ENCODE results near the gene CDKAL1.

CDKAL1 gene

DNA sequence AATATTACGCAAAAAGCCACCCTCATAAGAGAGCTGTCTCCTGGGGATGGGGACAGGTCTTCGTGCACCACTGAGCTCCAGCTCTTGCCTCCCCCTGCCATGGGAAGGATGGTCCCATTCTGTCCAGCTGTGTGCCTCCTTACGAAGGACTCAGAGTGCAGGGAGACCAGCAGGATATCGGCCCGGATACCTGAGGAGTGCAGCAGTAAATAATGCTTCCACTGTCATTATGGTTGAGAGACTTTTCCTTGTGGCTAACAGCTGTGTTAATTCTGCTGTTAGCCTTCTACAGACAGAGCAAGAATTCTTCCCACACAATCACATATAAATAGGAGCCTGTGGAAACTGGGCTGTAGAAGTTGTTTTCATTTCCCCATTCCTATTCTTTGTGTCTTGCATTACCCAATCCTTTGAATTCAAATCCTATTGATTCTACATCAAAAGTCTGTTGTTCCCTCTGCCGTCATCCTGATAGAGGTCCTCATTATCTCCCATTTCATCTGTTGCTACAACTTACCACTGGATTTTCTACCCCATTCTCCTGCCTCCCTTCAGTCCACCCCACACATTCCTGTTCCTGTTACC, 694.7 kb downstream of the CDKAL1 start:
- no peak for TF ChIP-seq EZH2phosphoT487 (IDR thresholded peaks at IDR 0.05; ENCODE audit: low read depth)
- TF ChIP-seq, protein P1, sequence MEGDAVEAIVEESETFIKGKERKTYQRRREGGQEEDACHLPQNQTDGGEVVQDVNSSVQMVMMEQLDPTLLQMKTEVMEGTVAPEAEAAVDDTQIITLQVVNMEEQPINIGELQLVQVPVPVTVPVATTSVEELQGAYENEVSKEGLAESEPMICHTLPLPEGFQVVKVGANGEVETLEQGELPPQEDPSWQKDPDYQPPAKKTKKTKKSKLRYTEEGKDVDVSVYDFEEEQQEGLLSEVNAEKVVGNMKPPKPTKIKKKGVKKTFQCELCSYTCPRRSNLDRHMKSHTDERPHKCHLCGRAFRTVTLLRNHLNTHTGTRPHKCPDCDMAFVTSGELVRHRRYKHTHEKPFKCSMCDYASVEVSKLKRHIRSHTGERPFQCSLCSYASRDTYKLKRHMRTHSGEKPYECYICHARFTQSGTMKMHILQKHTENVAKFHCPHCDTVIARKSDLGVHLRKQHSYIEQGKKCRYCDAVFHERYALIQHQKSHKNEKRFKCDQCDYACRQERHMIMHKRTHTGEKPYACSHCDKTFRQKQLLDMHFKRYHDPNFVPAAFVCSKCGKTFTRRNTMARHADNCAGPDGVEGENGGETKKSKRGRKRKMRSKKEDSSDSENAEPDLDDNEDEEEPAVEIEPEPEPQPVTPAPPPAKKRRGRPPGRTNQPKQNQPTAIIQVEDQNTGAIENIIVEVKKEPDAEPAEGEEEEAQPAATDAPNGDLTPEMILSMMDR (IDR thresholded peaks at IDR 0.05; ENCODE audit: low read depth, low read length): no peak
- Histone ChIP-seq H3K4me3 (ENCODE audit: low read length) (no peak overlapping the region), H3K27me3 (ENCODE audit: low read depth, low read length) (no peaks in the 10 kb centered on the region), H3K9ac (ENCODE audit: low read length) (no peak overlapping the region), H4K20me1 (ENCODE audit: insufficient read depth, low read length) (no peaks in the 10 kb centered on the region), H3K4me1 (ENCODE audit: low read length) (no peaks in the 10 kb centered on the region), H3K36me3 (replicated peaks; ENCODE audit: low read depth, low read length) (no peaks in the 10 kb centered on the region), H3K79me2 (ENCODE audit: low read length) (no peaks in the 10 kb centered on the region), H3K4me2 (ENCODE audit: low read length) (no peak overlapping the region), H3K9me3 (ENCODE audit: insufficient read depth, low read length) (no peaks in the 10 kb centered on the region), H3K27ac (ENCODE audit: low read length) (no peak overlapping the region), H2AFZ (ENCODE audit: low read depth, low read length) (no peak overlapping the region)

DNA sequence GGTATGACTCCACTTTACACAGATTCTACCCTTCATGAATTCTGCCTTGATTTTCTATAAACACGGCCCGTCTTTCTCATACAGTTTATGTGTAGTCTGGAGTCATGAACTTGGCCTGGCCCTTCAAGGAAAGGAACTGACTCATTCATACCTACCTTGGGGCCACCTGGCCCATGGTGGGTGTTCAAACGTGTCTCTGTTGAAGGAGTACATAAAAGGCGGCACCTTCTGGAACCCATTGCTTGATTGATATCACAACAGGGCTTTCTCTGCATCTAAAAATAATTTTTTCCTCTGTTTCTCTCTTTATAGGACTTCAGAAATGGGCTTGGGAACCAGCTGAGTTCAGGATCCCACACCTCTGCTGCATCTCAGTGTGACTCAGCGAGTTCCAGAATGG, 696.3 kb downstream of the CDKAL1 start:
- H3K27ac ChIP-seq (ENCODE audit: low read length): no peak overlapping the region
- no peak overlapping the region for H3K4me2 ChIP-seq (ENCODE audit: low read length)
- no peak overlapping the region for H3K9ac ChIP-seq (ENCODE audit: low read length)
- H3K4me1 ChIP-seq (ENCODE audit: low read length): no peaks in the 10 kb centered on the region
- no peaks in the 10 kb centered on the region for H3K9me3 ChIP-seq (ENCODE audit: insufficient read depth, low read length)
- H2AFZ ChIP-seq (ENCODE audit: low read depth, low read length): no peak overlapping the region
- no peaks in the 10 kb centered on the region for H4K20me1 ChIP-seq (ENCODE audit: insufficient read depth, low read length)
- no peaks in the 10 kb centered on the region for H3K36me3 ChIP-seq (replicated peaks; ENCODE audit: low read depth, low read length)
- H3K27me3 ChIP-seq (ENCODE audit: low read depth, low read length): no peaks in the 10 kb centered on the region
- no peaks in the 10 kb centered on the region for H3K79me2 ChIP-seq (ENCODE audit: low read length)
- H3K4me3 ChIP-seq (ENCODE audit: low read length): no peak overlapping the region
- TF ChIP-seq, protein P1 (IDR thresholded peaks at IDR 0.05; ENCODE audit: low read depth, low read length): no peak
- no peak for TF ChIP-seq EZH2phosphoT487 (IDR thresholded peaks at IDR 0.05; ENCODE audit: low read depth)

DNA sequence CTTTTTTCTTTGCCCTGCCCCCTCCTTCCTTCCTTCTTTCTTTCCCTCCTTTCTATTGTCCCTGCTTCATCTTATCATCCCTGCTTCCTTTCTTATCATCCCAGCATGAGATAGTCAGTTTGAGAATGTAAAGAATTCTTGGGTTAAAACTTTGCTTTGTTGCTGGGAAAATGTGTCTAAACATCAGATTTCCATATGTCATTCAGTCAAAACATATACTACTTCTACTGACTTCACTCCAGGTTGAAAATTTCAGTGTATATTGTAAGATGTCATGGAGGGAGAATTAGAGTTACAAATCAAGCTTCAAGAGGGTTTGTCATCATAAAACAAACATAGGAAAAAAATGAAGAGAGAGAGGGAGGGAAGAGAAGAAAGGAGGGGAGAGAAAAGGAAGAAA, 700.9 kb downstream of the CDKAL1 start:
- Histone ChIP-seq H3K27ac (ENCODE audit: low read length) (no peak overlapping the region), H2AFZ (ENCODE audit: low read depth, low read length) (no peak overlapping the region), H3K4me1 (ENCODE audit: low read length) (no peaks in the 10 kb centered on the region), H3K9ac (ENCODE audit: low read length) (no peak overlapping the region), H4K20me1 (ENCODE audit: insufficient read depth, low read length) (no peaks in the 10 kb centered on the region), H3K79me2 (ENCODE audit: low read length) (no peaks in the 10 kb centered on the region), H3K9me3 (ENCODE audit: insufficient read depth, low read length) (no peaks in the 10 kb centered on the region), H3K4me2 (ENCODE audit: low read length) (no peak overlapping the region), H3K36me3 (replicated peaks; ENCODE audit: low read depth, low read length) (no peaks in the 10 kb centered on the region), H3K4me3 (ENCODE audit: low read length) (no peak overlapping the region), H3K27me3 (ENCODE audit: low read depth, low read length) (no peaks in the 10 kb centered on the region)
- no peak for TF ChIP-seq EZH2phosphoT487 (IDR thresholded peaks at IDR 0.05; ENCODE audit: low read depth)
- TF ChIP-seq, protein P1 (IDR thresholded peaks at IDR 0.05; ENCODE audit: low read depth, low read length): no peak

DNA sequence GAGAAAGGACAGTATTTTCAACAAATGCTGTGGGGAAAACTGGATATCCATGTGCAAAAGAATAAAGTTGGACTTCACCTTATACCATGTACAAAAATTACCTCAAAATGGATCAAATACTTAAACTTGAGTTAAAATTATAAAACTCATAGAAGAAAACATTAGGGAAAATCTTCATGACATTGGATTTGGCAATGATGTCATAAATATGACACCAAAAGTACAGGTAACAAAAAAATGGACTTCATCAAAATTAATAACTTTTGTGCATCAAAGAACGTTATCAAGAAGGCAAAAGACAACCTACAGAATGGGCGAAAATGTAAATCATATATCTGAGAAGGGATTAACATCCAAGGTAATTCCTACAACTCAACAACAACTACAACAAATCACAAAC, 704.0 kb downstream of the CDKAL1 start:
- no peak overlapping the region for H3K4me3 ChIP-seq (ENCODE audit: low read length)
- H3K4me1 ChIP-seq (ENCODE audit: low read length): no peaks in the 10 kb centered on the region
- no peaks in the 10 kb centered on the region for H3K9me3 ChIP-seq (ENCODE audit: insufficient read depth, low read length)
- H2AFZ ChIP-seq (ENCODE audit: low read depth, low read length): no peak overlapping the region
- H3K27me3 ChIP-seq (ENCODE audit: low read depth, low read length): no peaks in the 10 kb centered on the region
- TF ChIP-seq, protein P1 (IDR thresholded peaks at IDR 0.05; ENCODE audit: low read depth, low read length): no peak
- TF ChIP-seq EZH2phosphoT487 (IDR thresholded peaks at IDR 0.05; ENCODE audit: low read depth): no peak
- H3K27ac ChIP-seq (ENCODE audit: low read length): no peak overlapping the region
- no peaks in the 10 kb centered on the region for H4K20me1 ChIP-seq (ENCODE audit: insufficient read depth, low read length)
- H3K4me2 ChIP-seq (ENCODE audit: low read length): no peak overlapping the region
- no peaks in the 10 kb centered on the region for H3K79me2 ChIP-seq (ENCODE audit: low read length)
- no peak overlapping the region for H3K9ac ChIP-seq (ENCODE audit: low read length)
- no peaks in the 10 kb centered on the region for H3K36me3 ChIP-seq (replicated peaks; ENCODE audit: low read depth, low read length)
